Testis (tissue), 3 donors: ENCODE results near the gene DDX52. TPM values are rescaled to one million over a fixed set of nuclear protein-coding genes. Genes with fewer than 3 reads are reported as not detected.

ENCODE experiments used
- DNase-seq: peaks from one replicate; pipeline ENCODE4 v3.0.0-alpha.2; 2019
- H3K27ac ChIP-seq, 2 donors: fragments of 200-600 bp; sonication (generic); one replicate each; pipeline ENCODE4 v1.5.1; 2019
- H3K27me3 ChIP-seq: fragments of 200-600 bp; sonication (generic); one replicate; pipeline ENCODE4 v1.5.1; 2019
- H3K36me3 ChIP-seq: fragments of 200-600 bp; sonication (generic); one replicate; pipeline ENCODE4 v1.5.1; 2017; ENCODE audit warnings: low read depth; ENCODE audit errors: missing control alignments
- H3K4me1 ChIP-seq: fragments of 200-600 bp; sonication (generic); one replicate; pipeline ENCODE4 v1.5.1; 2019
- H3K4me3 ChIP-seq, 2 donors: fragments of 200-600 bp; sonication (generic); one replicate each; pipeline ENCODE4 v1.5.1; 2017 to 2019
- H3K9me3 ChIP-seq: fragments of 200-600 bp; sonication (generic); one replicate; pipeline ENCODE4 v1.5.1; 2017
- CTCF ChIP-seq, 3 experiments: fragments of 450-650 bp in 2 of 3; fragments of 200-600 bp in 1 of 3; sonication (generic) in 1 of 3; IDR thresholded peaks; one replicate each; pipeline ENCODE4 v1.5.1; 2016 to 2019; ENCODE audit warnings: antibody characterized with exemption in 3 of 3, mild to moderate bottlenecking in 2 of 3, moderate library complexity in 1 of 3
- POLR2A ChIP-seq: fragments of 450-650 bp; IDR thresholded peaks from one replicate; pipeline ENCODE4 v1.6.1; 2017; ENCODE audit warnings: antibody characterized with exemption, mild to moderate bottlenecking, moderate library complexity
- WGBS, 2 donors: methylation state at CpG; one replicate each; pipeline ENCODE4 v1.1.5; 2018; 5-methylcytosine and 5-hydroxymethylcytosine counted together
- intact Hi-C: fragments of 100-400 bp; cut with DNase I; formaldehyde crosslinking; loops from one replicate; pipeline ENCODE4 v1.15.1; 2023; ENCODE audit warnings: low total_unique reads
- polyA plus RNA-seq: library from polyadenylated mRNA; stranded (reverse); fragments of 350-450 nt; fragmentation: Illumina TruSeq; extraction: RNeasy Lipid Tissue Mini Kit (QIAGEN cat#74804); gene quantifications from one replicate; pipeline ENCODE4 v1.2.3, GENCODE V29; 2014; ENCODE audit warnings: low read depth, low replicate concordance; ENCODE audit not compliant: insufficient read depth
- total RNA-seq, 2 donors: library from RNA; depleted of rRNA; stranded (reverse); fragments of >200 nt; gene quantifications; one replicate each; pipeline ENCODE4 v1.2.3, GENCODE V29; 2016

The DDX52 gene
- total and polyA plus RNA-seq, 3 donors from 2014 or later, result 14.0 to 31.7 (median 25.5) TPM

GRCh38 chr17:37671028-37671823 lies 28.0 kb upstream of the DDX52 start:
- intact Hi-C loops, result no loop called here
- 66 to 73% methylated on average over 8 to 9 of the region's 9 CpGs for WGBS, 2 donors
- Histone ChIP-seq H3K4me3 (no peak overlapping the region), H3K4me1 (no peaks in the 10 kb centered on the region), H3K27ac (no peak overlapping the region), H3K27me3 (no peaks in the 10 kb centered on the region), H3K36me3 (no peaks in the 10 kb centered on the region), H3K9me3 (no peaks in the 10 kb centered on the region)
- no peak for DNase-seq
- no peak for TF ChIP-seq POLR2A
- TF ChIP-seq CTCF (IDR thresholded peaks at IDR 0.05), result no peak

- WGBS, 2 donors, result 88 to 95% methylated on average over 1 of the region's 1 CpG
- Histone ChIP-seq H3K9me3 (no peaks in the 10 kb centered on the region), H3K27ac (no peak overlapping the region), H3K4me1 (no peaks in the 10 kb centered on the region), H3K27me3 (no peaks in the 10 kb centered on the region), H3K36me3 (no peaks in the 10 kb centered on the region), H3K4me3 (no peak overlapping the region)
- TF ChIP-seq POLR2A (no peak), CTCF (IDR thresholded peaks at IDR 0.05) (no peak)
- intact Hi-C loops, result no loop called here
- DNase-seq, result no peak
These were observed 23.8 kb upstream of the DDX52 start for GRCh38 chr17:37667039-37667438.

- H3K4me3 ChIP-seq, result no peak overlapping the region
- WGBS, 2 donors, result 88 to 89% methylated on average over 3 of the region's 3 CpGs
- intact Hi-C loops, result no loop called here
These were observed 21.0 kb upstream of the DDX52 start for GRCh38 chr17:37664214-37664613.

GRCh38 chr17:37662353-37662752 lies 19.1 kb upstream of the DDX52 start:
- Histone ChIP-seq H3K4me3 (no peak overlapping the region), H3K9me3 (no peaks in the 10 kb centered on the region), H3K36me3 (no peaks in the 10 kb centered on the region), H3K27ac (no peak overlapping the region), H3K4me1 (no peaks in the 10 kb centered on the region), H3K27me3 (no peaks in the 10 kb centered on the region)
- WGBS, 2 donors, result 46 to 51% methylated on average over 4 of the region's 4 CpGs
- TF ChIP-seq POLR2A (no peak), CTCF (IDR thresholded peaks at IDR 0.05) (no peak)
- no peak for DNase-seq
- intact Hi-C loops, result no loop called here

More at GRCh38 chr17:37664214-37664613, 21.0 kb upstream of the DDX52 start:
- no peak overlapping the region for H3K27ac ChIP-seq
- no peak for DNase-seq
- no peaks in the 10 kb centered on the region for H3K9me3 ChIP-seq
- H3K4me1 ChIP-seq, result no peaks in the 10 kb centered on the region
- H3K36me3 ChIP-seq, result no peaks in the 10 kb centered on the region
- no peaks in the 10 kb centered on the region for H3K27me3 ChIP-seq
- TF ChIP-seq CTCF (IDR thresholded peaks at IDR 0.05), result no peak
- TF ChIP-seq POLR2A, result no peak
